ENCODE data around the gene ACTMAP.

The ACTMAP gene

DNA sequence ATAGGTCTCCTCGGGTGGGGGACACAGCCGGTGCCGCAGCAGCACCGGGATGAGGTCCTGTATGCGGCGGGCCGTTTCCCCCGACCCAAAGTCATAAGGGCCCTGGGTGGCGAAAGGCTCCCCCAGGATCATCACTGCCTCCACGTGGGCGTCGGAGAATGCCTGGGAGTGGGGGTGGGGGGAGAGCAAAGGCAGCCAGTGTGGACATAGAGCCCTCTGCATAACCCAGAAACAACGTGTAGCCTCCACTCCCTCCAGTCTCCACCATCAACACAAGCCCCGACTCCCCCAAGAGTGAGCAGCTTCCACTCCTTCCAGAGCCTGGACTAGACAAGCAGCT is 58.1 kb downstream of the ACTMAP start:
- DNase-seq = no peak

GRCh38 chr19:40691421-40692211 is 58.7 kb downstream of the ACTMAP start:
- no peak for DNase-seq
